Hepatocyte (in vitro differentiated cells): ENCODE results near the gene FBXO36.

Experiments used
- CTCF ChIP-seq: fragments of 200-600 bp; sonication (generic); IDR thresholded peaks from 2 replicates; pipeline ENCODE4 v1.5.1; 2016; ENCODE audit warnings: antibody characterized with exemption, mild to moderate bottlenecking; ENCODE audit not compliant: poor library complexity
- EZH2 ChIP-seq: fragments of 200-600 bp; sonication (generic); IDR thresholded peaks from 2 replicates; pipeline ENCODE4 v1.6.1; 2016; ENCODE audit warnings: antibody characterized with exemption, mild to moderate bottlenecking, borderline replicate concordance
- EZH2phosphoT487 ChIP-seq: fragments of 200-600 bp; sonication (generic); IDR thresholded peaks from one replicate; pipeline ENCODE4 v1.6.1; 2018; ENCODE audit warnings: antibody characterized with exemption, mild to moderate bottlenecking, low read depth, moderate library complexity; ENCODE audit not compliant: unreplicated experiment, severe bottlenecking

GRCh38 chr2:229925201-229925600, 2.9 kb downstream of the FBXO36 start:
- TF ChIP-seq CTCF (no peak), EZH2 (no peak), EZH2phosphoT487 (no peak)
